ENCODE data around the gene ADAM22. TPM values are rescaled to one million over a fixed set of nuclear protein-coding genes. Genes with fewer than 3 reads are reported as not detected.

ADAM22 gene
- total and polyA plus RNA-seq, 4 donors = 0.04 to 0.61 (median 0.15) TPM

DNA sequence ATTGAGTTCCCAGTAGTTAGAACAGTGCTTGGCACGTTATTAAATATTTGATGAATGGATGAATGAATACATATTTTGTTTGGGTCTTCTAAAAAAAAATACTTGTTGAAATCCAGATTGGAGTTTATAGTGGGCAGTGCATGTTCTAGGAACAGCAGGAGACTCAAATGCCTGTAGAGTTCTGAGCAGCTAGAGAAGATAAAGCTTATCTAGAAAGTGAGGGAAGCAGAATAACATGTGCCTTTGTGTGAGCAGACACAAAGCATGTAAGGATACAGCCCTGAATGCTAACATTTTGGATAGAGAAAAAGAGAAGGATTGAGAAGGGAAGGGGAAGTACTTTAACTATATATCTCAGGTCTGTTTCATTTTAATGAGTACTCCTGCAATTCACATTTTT lies 213.9 kb downstream of the ADAM22 start:
- 64% methylated on average over 1 of the region's 1 CpG for WGBS
- H3K9me3 ChIP-seq (ENCODE audit: control insufficient read depth in 4 of 4, low read length in 3 of 4) = no peaks in the 10 kb centered on the region
- no peaks in the 10 kb centered on the region for H3K27me3 ChIP-seq (ENCODE audit: control insufficient read depth in 4 of 4, insufficient read depth in 4 of 4, low read length in 3 of 4)
- H3K4me1 ChIP-seq (ENCODE audit: control insufficient read depth in 4 of 4, insufficient read depth in 4 of 4, low read length in 3 of 4) = no peaks in the 10 kb centered on the region
- no peak for DNase-seq (ENCODE audit: low spot score)
- no peak overlapping the region for H3K27ac ChIP-seq (ENCODE audit: low read depth in 1 of 2, low read length in 2 of 2)
- no peak for TF ChIP-seq HNF4A (conservative IDR thresholded peaks at IDR 0.05)
- no peak for TF ChIP-seq FOXA2 (IDR thresholded peaks at IDR 0.05)
- TF ChIP-seq, protein P1, sequence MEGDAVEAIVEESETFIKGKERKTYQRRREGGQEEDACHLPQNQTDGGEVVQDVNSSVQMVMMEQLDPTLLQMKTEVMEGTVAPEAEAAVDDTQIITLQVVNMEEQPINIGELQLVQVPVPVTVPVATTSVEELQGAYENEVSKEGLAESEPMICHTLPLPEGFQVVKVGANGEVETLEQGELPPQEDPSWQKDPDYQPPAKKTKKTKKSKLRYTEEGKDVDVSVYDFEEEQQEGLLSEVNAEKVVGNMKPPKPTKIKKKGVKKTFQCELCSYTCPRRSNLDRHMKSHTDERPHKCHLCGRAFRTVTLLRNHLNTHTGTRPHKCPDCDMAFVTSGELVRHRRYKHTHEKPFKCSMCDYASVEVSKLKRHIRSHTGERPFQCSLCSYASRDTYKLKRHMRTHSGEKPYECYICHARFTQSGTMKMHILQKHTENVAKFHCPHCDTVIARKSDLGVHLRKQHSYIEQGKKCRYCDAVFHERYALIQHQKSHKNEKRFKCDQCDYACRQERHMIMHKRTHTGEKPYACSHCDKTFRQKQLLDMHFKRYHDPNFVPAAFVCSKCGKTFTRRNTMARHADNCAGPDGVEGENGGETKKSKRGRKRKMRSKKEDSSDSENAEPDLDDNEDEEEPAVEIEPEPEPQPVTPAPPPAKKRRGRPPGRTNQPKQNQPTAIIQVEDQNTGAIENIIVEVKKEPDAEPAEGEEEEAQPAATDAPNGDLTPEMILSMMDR (IDR thresholded peaks at IDR 0.05; ENCODE audit: low read depth, low read length, missing input control) = no peak
- no peak for TF ChIP-seq HNF4G (IDR thresholded peaks at IDR 0.05)
- no peak for TF ChIP-seq GABPA (IDR thresholded peaks at IDR 0.05 in 1 of 2, conservative IDR thresholded peaks at IDR 0.05 in 1 of 2)
- TF ChIP-seq YY1 (IDR thresholded peaks at IDR 0.05) = no peak
- no peak for TF ChIP-seq JUND (IDR thresholded peaks at IDR 0.05)
- TF ChIP-seq, protein P2, sequence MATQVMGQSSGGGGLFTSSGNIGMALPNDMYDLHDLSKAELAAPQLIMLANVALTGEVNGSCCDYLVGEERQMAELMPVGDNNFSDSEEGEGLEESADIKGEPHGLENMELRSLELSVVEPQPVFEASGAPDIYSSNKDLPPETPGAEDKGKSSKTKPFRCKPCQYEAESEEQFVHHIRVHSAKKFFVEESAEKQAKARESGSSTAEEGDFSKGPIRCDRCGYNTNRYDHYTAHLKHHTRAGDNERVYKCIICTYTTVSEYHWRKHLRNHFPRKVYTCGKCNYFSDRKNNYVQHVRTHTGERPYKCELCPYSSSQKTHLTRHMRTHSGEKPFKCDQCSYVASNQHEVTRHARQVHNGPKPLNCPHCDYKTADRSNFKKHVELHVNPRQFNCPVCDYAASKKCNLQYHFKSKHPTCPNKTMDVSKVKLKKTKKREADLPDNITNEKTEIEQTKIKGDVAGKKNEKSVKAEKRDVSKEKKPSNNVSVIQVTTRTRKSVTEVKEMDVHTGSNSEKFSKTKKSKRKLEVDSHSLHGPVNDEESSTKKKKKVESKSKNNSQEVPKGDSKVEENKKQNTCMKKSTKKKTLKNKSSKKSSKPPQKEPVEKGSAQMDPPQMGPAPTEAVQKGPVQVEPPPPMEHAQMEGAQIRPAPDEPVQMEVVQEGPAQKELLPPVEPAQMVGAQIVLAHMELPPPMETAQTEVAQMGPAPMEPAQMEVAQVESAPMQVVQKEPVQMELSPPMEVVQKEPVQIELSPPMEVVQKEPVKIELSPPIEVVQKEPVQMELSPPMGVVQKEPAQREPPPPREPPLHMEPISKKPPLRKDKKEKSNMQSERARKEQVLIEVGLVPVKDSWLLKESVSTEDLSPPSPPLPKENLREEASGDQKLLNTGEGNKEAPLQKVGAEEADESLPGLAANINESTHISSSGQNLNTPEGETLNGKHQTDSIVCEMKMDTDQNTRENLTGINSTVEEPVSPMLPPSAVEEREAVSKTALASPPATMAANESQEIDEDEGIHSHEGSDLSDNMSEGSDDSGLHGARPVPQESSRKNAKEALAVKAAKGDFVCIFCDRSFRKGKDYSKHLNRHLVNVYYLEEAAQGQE (IDR thresholded peaks at IDR 0.05) = no peak
- TF ChIP-seq RAD21 (IDR thresholded peaks at IDR 0.05) = no peak
- TF ChIP-seq NR2F2 (IDR thresholded peaks at IDR 0.05) = no peak
- no peak overlapping the region for H3K9ac ChIP-seq (ENCODE audit: low read depth in 1 of 2, low read length in 2 of 2)
- H3K4me3 ChIP-seq (ENCODE audit: low read depth in 1 of 3, low read length in 3 of 3) = no peak overlapping the region
- no peaks in the 10 kb centered on the region for H3K36me3 ChIP-seq (ENCODE audit: control insufficient read depth in 4 of 4, insufficient read depth in 3 of 4, low read depth in 1 of 4, low read length in 3 of 4)

DNA sequence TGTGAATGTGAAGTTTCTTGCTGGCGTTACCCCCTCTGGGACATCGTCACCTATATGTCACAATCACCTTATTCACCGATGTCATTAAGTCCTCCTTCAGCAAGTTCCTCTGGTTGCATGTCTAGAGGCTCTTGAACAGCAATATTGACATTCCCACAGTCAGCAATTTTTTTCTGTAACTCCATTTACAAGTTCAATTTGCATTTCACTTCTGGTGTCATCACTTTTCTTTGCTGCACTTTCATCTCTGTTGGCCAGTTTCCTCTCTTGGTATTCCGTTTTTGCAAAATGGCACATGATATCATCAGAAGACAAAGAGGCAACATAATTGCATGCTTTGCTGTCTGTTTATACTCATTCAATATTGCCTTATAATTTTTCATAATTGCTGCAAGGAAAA lies 216.0 kb downstream of the ADAM22 start:
- DNase-seq (ENCODE audit: low spot score) = no peak
- Histone ChIP-seq H3K4me1 (ENCODE audit: control insufficient read depth in 4 of 4, insufficient read depth in 4 of 4, low read length in 3 of 4) (no peaks in the 10 kb centered on the region), H3K27ac (ENCODE audit: low read depth in 1 of 2, low read length in 2 of 2) (no peak overlapping the region), H3K9me3 (ENCODE audit: control insufficient read depth in 4 of 4, low read length in 3 of 4) (no peaks in the 10 kb centered on the region), H3K4me3 (ENCODE audit: low read depth in 1 of 3, low read length in 3 of 3) (no peak overlapping the region), H3K36me3 (ENCODE audit: control insufficient read depth in 4 of 4, insufficient read depth in 3 of 4, low read depth in 1 of 4, low read length in 3 of 4) (no peaks in the 10 kb centered on the region), H3K9ac (ENCODE audit: low read depth in 1 of 2, low read length in 2 of 2) (no peak overlapping the region), H3K27me3 (ENCODE audit: control insufficient read depth in 4 of 4, insufficient read depth in 4 of 4, low read length in 3 of 4) (no peaks in the 10 kb centered on the region)
- WGBS = 82% methylated on average over 4 of the region's 4 CpGs
- TF ChIP-seq RAD21 (IDR thresholded peaks at IDR 0.05) = no peak
- TF ChIP-seq FOXA2 (IDR thresholded peaks at IDR 0.05) = no peak
- no peak for TF ChIP-seq RXRA (IDR thresholded peaks at IDR 0.05)
- TF ChIP-seq, protein P3, sequence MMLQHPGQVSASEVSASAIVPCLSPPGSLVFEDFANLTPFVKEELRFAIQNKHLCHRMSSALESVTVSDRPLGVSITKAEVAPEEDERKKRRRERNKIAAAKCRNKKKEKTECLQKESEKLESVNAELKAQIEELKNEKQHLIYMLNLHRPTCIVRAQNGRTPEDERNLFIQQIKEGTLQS (IDR thresholded peaks at IDR 0.05) = no peak
- TF ChIP-seq, protein P2 (IDR thresholded peaks at IDR 0.05) = no peak
- TF ChIP-seq TAF1 (conservative IDR thresholded peaks at IDR 0.05) = no peak
- TF ChIP-seq YY1 (IDR thresholded peaks at IDR 0.05) = no peak
- no peak for TF ChIP-seq FOXA1 (IDR thresholded peaks at IDR 0.05)
- TF ChIP-seq, protein P4, sequence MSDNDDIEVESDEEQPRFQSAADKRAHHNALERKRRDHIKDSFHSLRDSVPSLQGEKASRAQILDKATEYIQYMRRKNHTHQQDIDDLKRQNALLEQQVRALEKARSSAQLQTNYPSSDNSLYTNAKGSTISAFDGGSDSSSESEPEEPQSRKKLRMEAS (IDR thresholded peaks at IDR 0.05) = no peak
- TF ChIP-seq, protein P1 (IDR thresholded peaks at IDR 0.05; ENCODE audit: low read depth, low read length, missing input control) = no peak
- TF ChIP-seq, protein P5, sequence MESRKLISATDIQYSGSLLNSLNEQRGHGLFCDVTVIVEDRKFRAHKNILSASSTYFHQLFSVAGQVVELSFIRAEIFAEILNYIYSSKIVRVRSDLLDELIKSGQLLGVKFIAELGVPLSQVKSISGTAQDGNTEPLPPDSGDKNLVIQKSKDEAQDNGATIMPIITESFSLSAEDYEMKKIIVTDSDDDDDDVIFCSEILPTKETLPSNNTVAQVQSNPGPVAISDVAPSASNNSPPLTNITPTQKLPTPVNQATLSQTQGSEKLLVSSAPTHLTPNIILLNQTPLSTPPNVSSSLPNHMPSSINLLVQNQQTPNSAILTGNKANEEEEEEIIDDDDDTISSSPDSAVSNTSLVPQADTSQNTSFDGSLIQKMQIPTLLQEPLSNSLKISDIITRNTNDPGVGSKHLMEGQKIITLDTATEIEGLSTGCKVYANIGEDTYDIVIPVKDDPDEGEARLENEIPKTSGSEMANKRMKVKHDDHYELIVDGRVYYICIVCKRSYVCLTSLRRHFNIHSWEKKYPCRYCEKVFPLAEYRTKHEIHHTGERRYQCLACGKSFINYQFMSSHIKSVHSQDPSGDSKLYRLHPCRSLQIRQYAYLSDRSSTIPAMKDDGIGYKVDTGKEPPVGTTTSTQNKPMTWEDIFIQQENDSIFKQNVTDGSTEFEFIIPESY (IDR thresholded peaks at IDR 0.05) = no peak
- no peak for TF ChIP-seq SP1 (IDR thresholded peaks at IDR 0.05)
- no peak for TF ChIP-seq JUND (IDR thresholded peaks at IDR 0.05)
- no peak for TF ChIP-seq HNF4G (IDR thresholded peaks at IDR 0.05)
- TF ChIP-seq NR2F2 (IDR thresholded peaks at IDR 0.05) = no peak
- TF ChIP-seq HNF4A (conservative IDR thresholded peaks at IDR 0.05) = no peak
- TF ChIP-seq GABPA (IDR thresholded peaks at IDR 0.05 in 1 of 2, conservative IDR thresholded peaks at IDR 0.05 in 1 of 2) = no peak

All from liver (tissue), 9 donors.